Activated gamma-delta T cell treated with anti-CD3 and anti-CD28 coated beads, Interleukin-2, amount 50 U/mL, for 16 hours (primary cell): Measurements from ENCODE around the gene ENPP7.
A peak's percentile ranks its signal among the peaks of the same experiment; 100 is the strongest.

ENCODE experiments used
- DNase-seq: peaks from one replicate; pipeline ENCODE4 v3.0.0-alpha.2; 2020; ENCODE audit warnings: low read depth

ENPP7 gene

GRCh38 chr17:79777894-79778503 lies 47.3 kb downstream of the ENPP7 start, which contains the start of gene CBX2:
TSS of gene CBX2 (plus strand) at chr17:79778148. CDS start at chr17:79778236, 88 bp downstream.
- DNase-seq = peak; percentile 73

DNA sequence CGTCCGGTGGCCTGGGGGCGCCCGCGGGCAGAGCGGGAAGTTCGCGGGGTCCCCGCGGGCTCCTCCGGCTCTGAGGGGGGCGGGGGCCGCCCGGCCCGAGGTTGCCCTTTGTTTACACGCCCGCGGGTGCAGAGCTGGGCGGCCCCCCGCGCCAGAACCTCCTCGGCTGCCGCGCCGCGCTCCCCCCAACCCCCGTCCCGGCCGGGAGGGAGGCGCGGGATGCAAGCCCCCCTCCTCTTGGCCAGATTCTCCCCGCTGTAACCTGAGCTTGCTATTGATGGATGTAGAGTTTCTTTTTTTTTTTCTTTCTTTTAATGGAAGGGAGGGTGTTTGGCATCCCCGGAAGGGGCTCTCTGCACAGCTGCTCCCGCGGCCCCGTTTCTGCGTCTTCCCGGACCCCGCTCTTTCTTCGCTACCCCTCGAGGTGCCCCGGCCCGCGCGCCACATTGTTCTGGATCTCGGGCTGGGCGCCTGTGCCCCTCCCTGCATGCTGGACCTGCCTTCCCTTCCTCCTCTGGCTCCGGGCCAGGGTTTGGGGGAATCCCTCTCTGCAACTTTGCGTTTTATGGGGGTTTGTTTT lies 47.9 kb downstream of the ENPP7 start:
- DNase-seq = no peak

DNA sequence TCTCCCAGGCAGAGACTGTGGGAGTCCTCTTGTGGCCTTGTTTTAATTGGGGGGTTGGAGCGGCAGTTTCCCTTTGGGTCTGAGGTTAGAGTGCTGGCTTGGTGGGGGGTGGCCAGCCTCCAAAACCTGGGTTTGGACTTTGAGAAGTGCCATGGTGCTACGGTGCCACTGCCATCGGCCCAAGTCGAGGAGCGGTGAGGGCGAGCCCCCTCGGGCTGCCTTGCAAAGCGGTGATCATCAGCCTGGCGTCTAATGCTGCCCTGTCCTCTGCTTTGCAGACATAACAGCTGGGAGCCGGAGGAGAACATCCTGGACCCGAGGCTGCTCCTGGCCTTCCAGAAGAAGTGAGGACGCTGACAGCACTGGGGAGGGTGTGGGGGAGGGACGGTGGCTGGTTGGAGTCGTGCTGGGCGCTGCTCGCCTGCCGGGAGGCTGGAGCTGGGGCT lies 48.4 kb downstream of the ENPP7 start:
- no peak for DNase-seq

- no peak for DNase-seq
These were observed 49.1 kb downstream of the ENPP7 start for GRCh38 chr17:79779661-79780365.

- DNase-seq = no peak
These were observed 50.4 kb downstream of the ENPP7 start for GRCh38 chr17:79781012-79781650.

- no peak for DNase-seq
These were observed 51.2 kb downstream of the ENPP7 start for GRCh38 chr17:79781736-79782575.

DNA sequence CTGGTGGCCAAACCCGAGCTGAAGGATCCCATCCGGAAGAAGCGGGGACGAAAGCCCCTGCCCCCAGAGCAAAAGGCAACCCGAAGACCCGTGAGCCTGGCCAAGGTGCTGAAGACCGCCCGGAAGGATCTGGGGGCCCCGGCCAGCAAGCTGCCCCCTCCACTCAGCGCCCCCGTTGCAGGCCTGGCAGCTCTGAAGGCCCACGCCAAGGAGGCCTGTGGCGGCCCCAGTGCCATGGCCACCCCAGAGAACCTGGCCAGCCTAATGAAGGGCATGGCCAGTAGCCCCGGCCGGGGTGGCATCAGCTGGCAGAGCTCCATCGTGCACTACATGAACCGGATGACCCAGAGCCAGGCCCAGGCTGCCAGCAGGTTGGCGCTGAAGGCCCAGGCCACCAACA lies 53.1 kb downstream of the ENPP7 start:
- no peak for DNase-seq

- DNase-seq = no peak
These were observed 53.7 kb downstream of the ENPP7 start for GRCh38 chr17:79784353-79785016.

DNA sequence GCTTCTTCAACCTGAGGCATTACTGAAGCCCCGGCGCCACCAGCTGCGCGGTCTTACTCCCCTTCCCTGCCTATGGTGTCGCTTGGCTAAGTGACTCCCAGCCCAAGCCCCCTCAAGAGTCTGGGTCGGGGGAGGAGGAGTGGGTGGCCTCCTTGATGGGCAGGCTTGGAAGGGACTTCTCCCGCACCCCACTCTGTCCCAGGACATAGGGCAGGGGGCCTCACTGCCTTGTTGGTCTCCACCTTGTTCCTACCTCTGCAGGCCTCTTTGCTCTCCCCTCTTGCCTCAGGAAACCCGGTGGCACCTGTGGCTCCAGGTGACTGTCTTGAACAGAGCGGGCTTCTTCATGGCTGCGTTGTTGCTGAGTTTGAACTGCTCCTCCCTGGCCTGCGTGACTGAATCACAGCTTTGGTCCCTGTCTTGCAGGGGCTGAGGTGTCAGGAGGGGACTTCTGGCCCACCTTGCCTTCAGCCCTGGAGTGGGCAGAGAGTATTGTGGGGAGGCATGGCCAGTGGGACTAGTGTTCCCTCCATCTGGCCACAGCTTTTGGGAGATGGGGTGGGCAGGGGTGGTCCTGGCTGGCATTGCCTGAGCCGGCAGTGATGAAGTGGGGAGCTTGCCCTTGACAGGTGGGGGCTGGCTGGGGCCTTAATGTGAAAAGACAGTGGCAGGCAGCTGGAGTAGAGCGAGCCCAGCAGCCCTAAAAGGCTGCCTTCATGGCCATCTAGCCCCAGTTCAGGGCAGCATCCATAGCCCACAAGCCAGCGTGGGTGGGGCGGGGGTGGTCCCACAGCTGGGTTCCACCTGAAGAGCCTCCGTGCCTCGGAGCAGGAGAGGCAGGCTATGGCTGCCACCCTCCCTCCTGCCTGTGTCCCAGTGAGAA lies 54.5 kb downstream of the ENPP7 start:
- no peak for DNase-seq

DNA sequence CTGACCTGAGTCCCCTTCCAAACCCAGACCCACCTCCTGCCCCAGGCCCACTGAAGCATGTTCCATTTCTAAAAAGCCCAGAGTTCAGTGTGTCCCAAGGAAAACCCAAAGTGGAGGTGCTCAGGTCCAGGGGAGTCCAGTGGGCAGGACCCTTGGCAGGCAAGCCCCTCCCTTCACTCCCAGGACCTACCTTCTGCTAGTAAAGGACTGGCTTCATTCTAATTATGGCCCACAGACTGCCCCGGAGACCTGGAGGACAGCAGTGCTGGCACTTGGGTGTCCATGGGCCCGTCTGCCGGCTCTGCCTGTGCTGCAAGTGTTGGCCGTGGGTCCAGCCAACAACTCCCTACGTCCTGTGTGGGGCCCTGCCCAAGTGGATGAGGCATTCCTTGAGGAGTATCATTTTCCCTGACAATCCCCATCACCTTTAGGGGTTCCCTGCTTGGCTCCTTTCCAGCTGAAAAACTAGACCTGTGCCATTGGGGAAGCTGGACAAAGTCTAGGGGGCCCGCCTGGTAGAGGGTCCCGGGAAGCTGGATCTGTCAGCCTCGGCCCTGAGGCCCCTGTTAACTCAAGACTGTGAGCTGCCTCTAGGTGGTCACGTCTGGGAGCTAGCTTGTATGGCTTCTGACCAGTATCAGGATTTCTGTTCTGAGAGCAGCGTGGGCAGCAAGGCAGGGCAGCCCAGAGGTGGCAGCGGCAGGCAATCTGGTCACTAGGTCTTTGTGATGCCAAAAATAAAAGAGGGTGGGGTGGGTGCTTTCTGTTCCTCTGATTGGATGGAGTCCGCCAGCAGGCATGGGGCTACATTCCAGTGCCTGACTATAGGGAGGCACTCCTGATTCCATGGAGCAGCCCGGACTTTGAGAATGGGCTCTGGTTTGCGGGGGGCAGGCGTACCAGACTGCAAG lies 55.4 kb downstream of the ENPP7 start:
- DNase-seq = no peak

- no peak for DNase-seq
These were observed 56.3 kb downstream of the ENPP7 start for GRCh38 chr17:79786930-79787643.

GRCh38 chr17:79788455-79788854 lies 57.7 kb downstream of the ENPP7 start:
- DNase-seq = no peak

GRCh38 chr17:79788989-79789942 lies 58.5 kb downstream of the ENPP7 start:
- DNase-seq = no peak

GRCh38 chr17:79789943-79790804 lies 59.4 kb downstream of the ENPP7 start:
- DNase-seq = no peak

GRCh38 chr17:79790805-79791734 lies 60.3 kb downstream of the ENPP7 start:
- DNase-seq = no peak
